Left lung (tissue), 10 donors: ENCODE measurements around the gene PML. TPM values are rescaled to one million over a fixed set of nuclear protein-coding genes. Genes with fewer than 3 reads are reported as not detected.

Source experiments
- ATAC-seq: fragments of 200-7000 bp; cut with Tn5 transposase; one replicate; pipeline ENCODE4 v1.9.1; 2020; ENCODE audit warnings: moderate library complexity
- DNase-seq, 4 donors: peaks; one replicate each; pipeline ENCODE4 v3.0.0-alpha.2; 2013 to 2020
- H3K27ac ChIP-seq, 2 donors: fragments of 200-600 bp; sonication (generic) in 1 of 2; one replicate each; pipeline versions ENCODE4 v1.5.0 to v1.8.0; 2020 to 2021
- H3K27me3 ChIP-seq, 2 donors: fragments of 200-600 bp; sonication (generic) in 1 of 2; one replicate each; pipeline versions ENCODE4 v1.5.0 to v1.8.0; 2020 to 2021
- H3K36me3 ChIP-seq, 2 donors: fragments of 200-600 bp; sonication (generic) in 1 of 2; one replicate each; pipeline versions ENCODE4 v1.5.0 to v1.8.0; 2020 to 2021
- H3K4me1 ChIP-seq, 2 donors: fragments of 200-600 bp; one replicate each; pipeline ENCODE4 v1.8.0; 2021
- H3K4me3 ChIP-seq, 2 donors: fragments of 200-600 bp; sonication (generic) in 1 of 2; one replicate each; pipeline versions ENCODE4 v1.5.0 to v1.8.0; 2020 to 2021; ENCODE audit warnings: mild to moderate bottlenecking in 1 of 2
- H3K9me3 ChIP-seq, 2 donors: fragments of 200-600 bp; sonication (generic) in 1 of 2; one replicate each; pipeline versions ENCODE4 v1.5.0 to v1.8.0; 2020 to 2021
- CTCF ChIP-seq, 2 donors: fragments of 200-600 bp; sonication (generic) in 1 of 2; IDR thresholded peaks; one replicate each; pipeline versions ENCODE4 v1.5.0 to v1.8.0; 2021; ENCODE audit warnings: antibody characterized with exemption in 2 of 2
- intact Hi-C, 2 donors: fragments of 100-400 bp; cut with DNase I; formaldehyde crosslinking; loops; one replicate each; pipeline versions ENCODE4 v1.11.2 to v1.14.2; 2022
- polyA plus RNA-seq, 6 donors: library from polyadenylated mRNA; unstranded; fragments of 120-200 nt; gene quantifications; one replicate each; pipeline ENCODE4 v1.2.1, GENCODE V29; 2013; ENCODE audit not compliant: insufficient read length in 6 of 6
- total RNA-seq, 2 donors: library from RNA; stranded (reverse); fragmentation: NEBNext Ultra II Directional; extraction: Animal tissue kit (Norgen Biotek cat#: 25700); gene quantifications; one replicate each; pipeline ENCODE4 v1.2.1, GENCODE V29; 2021
- donor health status: DM: no; HTN: yes; CAD: no.
- donor health status: DM: no; HTN: no; CAD: no.

PML gene
- total and polyA plus RNA-seq, 8 donors = 41.8 to 75.2 (median 48.9) TPM

- intact Hi-C loops = no loop called here
- TF ChIP-seq CTCF (IDR thresholded peaks at IDR 0.05) = no peak
- H3K4me1 ChIP-seq = peaks cover 14 to 25% of the 10 kb centered on the region in 2 donors
- H3K9me3 ChIP-seq = no peaks in the 10 kb centered on the region
- DNase-seq (no peak), ATAC-seq (no peak)
- H3K4me3 ChIP-seq = no peak overlapping the region
- H3K27ac ChIP-seq = peak overlapping the region in 1 of 2 donors; percentile 2
- peaks cover 0 to 82% of the 10 kb centered on the region in 2 donors for H3K36me3 ChIP-seq
- H3K27me3 ChIP-seq = no peaks in the 10 kb centered on the region
These were observed 45.1 kb downstream of the PML start for GRCh38 chr15:74039656-74040010.

- DNase-seq (peak in 1 of 4 donors; percentile 64), ATAC-seq (peak; percentile 2)
- Histone ChIP-seq H3K27ac (peak overlapping the region; percentile 44 to 66), H3K4me1 (peaks cover 14 to 25% of the 10 kb centered on the region in 2 donors), H3K36me3 (peaks cover 0 to 82% of the 10 kb centered on the region in 2 donors), H3K27me3 (no peaks in the 10 kb centered on the region), H3K4me3 (no peak overlapping the region), H3K9me3 (no peaks in the 10 kb centered on the region)
- intact Hi-C loops = no loop called here
- TF ChIP-seq CTCF (IDR thresholded peaks at IDR 0.05) = no peak
These were observed 45.8 kb downstream of the PML start for GRCh38 chr15:74040109-74040850.

- intact Hi-C loops = no loop called here
- no peaks in the 10 kb centered on the region for H3K27me3 ChIP-seq
- no peak for TF ChIP-seq CTCF (IDR thresholded peaks at IDR 0.05)
- H3K9me3 ChIP-seq = no peaks in the 10 kb centered on the region
- H3K36me3 ChIP-seq = peaks cover 0 to 72% of the 10 kb centered on the region in 2 donors
- DNase-seq = no peak
- H3K4me1 ChIP-seq = peaks cover 14 to 25% of the 10 kb centered on the region in 2 donors
- H3K27ac ChIP-seq = peak overlapping the region; percentile 44 to 66
- no peak overlapping the region for H3K4me3 ChIP-seq
- ATAC-seq = no peak
These were observed 46.8 kb downstream of the PML start for GRCh38 chr15:74041311-74041756.

- Histone ChIP-seq H3K4me3 (no peak overlapping the region), H3K27me3 (no peaks in the 10 kb centered on the region), H3K36me3 (peaks cover 0 to 67% of the 10 kb centered on the region in 2 donors), H3K4me1 (peaks cover 14 to 24% of the 10 kb centered on the region in 2 donors), H3K9me3 (no peaks in the 10 kb centered on the region), H3K27ac (peak overlapping the region in 1 of 2 donors; percentile 66)
- intact Hi-C loops = no loop called here
- ATAC-seq (no peak), DNase-seq (no peak)
- no peak for TF ChIP-seq CTCF (IDR thresholded peaks at IDR 0.05)
These were observed 47.4 kb downstream of the PML start for GRCh38 chr15:74041777-74042435.
